SW480 (cell line): ENCODE measurements around the gene KISS1R.

Source experiments
- DNase-seq: peaks from one replicate; pipeline ENCODE4 v3.0.0-alpha.2; 2016; ENCODE audit warnings: low spot score

Gene KISS1R

GRCh38 chr19:938233-938923 lies 21.2 kb downstream of the KISS1R start:
- no peak for DNase-seq

- DNase-seq: no peak
Observed at GRCh38 chr19:939439-939838, 22.3 kb downstream of the KISS1R start.

- no peak for DNase-seq
Observed at GRCh38 chr19:939922-940321, 22.8 kb downstream of the KISS1R start.

GRCh38 chr19:940591-941291 lies 23.6 kb downstream of the KISS1R start:
- DNase-seq: peak; percentile 76

- DNase-seq: no peak
Observed at GRCh38 chr19:941292-942132, 24.4 kb downstream of the KISS1R start.

GRCh38 chr19:942133-942645 lies 25.1 kb downstream of the KISS1R start:
- DNase-seq: no peak

GRCh38 chr19:943551-944170 lies 26.5 kb downstream of the KISS1R start:
- no peak for DNase-seq

GRCh38 chr19:944171-944567 lies 27.0 kb downstream of the KISS1R start:
- DNase-seq: no peak

- DNase-seq: no peak
Observed at GRCh38 chr19:944663-945241, 27.6 kb downstream of the KISS1R start.

- no peak for DNase-seq
Observed at GRCh38 chr19:945401-946252, 28.5 kb downstream of the KISS1R start.

GRCh38 chr19:947090-947706 lies 30.1 kb downstream of the KISS1R start:
- no peak for DNase-seq

GRCh38 chr19:947707-948539 lies 30.8 kb downstream of the KISS1R start:
- DNase-seq: no peak

GRCh38 chr19:948842-949496 lies 31.8 kb downstream of the KISS1R start:
- no peak for DNase-seq

- DNase-seq: no peak
Observed at GRCh38 chr19:950352-951066, 33.4 kb downstream of the KISS1R start.

GRCh38 chr19:952049-952679 lies 35.0 kb downstream of the KISS1R start:
- DNase-seq: no peak

GRCh38 chr19:952680-953444 lies 35.7 kb downstream of the KISS1R start:
- no peak for DNase-seq
